Ishikawa (cell line): ENCODE results near the gene ARAP1.

Source experiments
- CEBPB ChIP-seq: IDR thresholded peaks from 2 replicates; pipeline ENCODE4 v1.6.1; 2012
- CREB1 ChIP-seq: IDR thresholded peaks from 2 replicates; pipeline ENCODE4 v1.6.1; 2012; ENCODE audit warnings: low read depth
- EGR1 ChIP-seq: IDR thresholded peaks from 2 replicates; pipeline ENCODE4 v1.6.1; 2012
- EP300 ChIP-seq: IDR thresholded peaks from 2 replicates; pipeline ENCODE4 v1.6.1; 2012; ENCODE audit warnings: borderline replicate concordance
- FOXM1 ChIP-seq: IDR thresholded peaks from 2 replicates; pipeline ENCODE4 v1.6.1; 2012; ENCODE audit warnings: low read depth, borderline replicate concordance
- MAX ChIP-seq: IDR thresholded peaks from 2 replicates; pipeline ENCODE4 v1.6.1; 2012
- NFIC ChIP-seq: IDR thresholded peaks from 2 replicates; pipeline ENCODE4 v1.6.1; 2012
- RAD21 ChIP-seq: IDR thresholded peaks from 2 replicates; pipeline ENCODE4 v1.6.1; 2012; ENCODE audit warnings: low read depth
- REST ChIP-seq: IDR thresholded peaks from 2 replicates; pipeline ENCODE4 v1.6.1; 2012; ENCODE audit warnings: low read depth, mild to moderate bottlenecking
- TAF1 ChIP-seq: IDR thresholded peaks from 2 replicates; pipeline ENCODE4 v1.6.1; 2012; ENCODE audit warnings: low read depth, mild to moderate bottlenecking
- TCF12 ChIP-seq: IDR thresholded peaks from 2 replicates; pipeline ENCODE4 v1.6.1; 2012; ENCODE audit warnings: low read depth
- TEAD4 ChIP-seq: IDR thresholded peaks from 2 replicates; pipeline ENCODE4 v1.6.1; 2012
- USF1 ChIP-seq: IDR thresholded peaks from 2 replicates; pipeline ENCODE4 v1.6.1; 2012
- YY1 ChIP-seq: IDR thresholded peaks from 2 replicates; pipeline ENCODE4 v1.6.1; 2012; ENCODE audit warnings: low read depth
- ZBTB7A ChIP-seq: IDR thresholded peaks from 2 replicates; pipeline ENCODE4 v1.6.1; 2012; ENCODE audit warnings: low read depth

The ARAP1 gene

GRCh38 chr11:72673284-72673942 lies 78.8 kb downstream of the ARAP1 start:
- no peak for TF ChIP-seq TEAD4
- TF ChIP-seq EGR1 = no peak
- no peak for TF ChIP-seq CEBPB
- TF ChIP-seq ZBTB7A = no peak
- no peak for TF ChIP-seq EP300
- no peak for TF ChIP-seq MAX
- TF ChIP-seq FOXM1 = no peak
- no peak for TF ChIP-seq TAF1
- no peak for TF ChIP-seq CREB1
- TF ChIP-seq RAD21 = no peak
- no peak for TF ChIP-seq YY1
- no peak for TF ChIP-seq NFIC
- no peak for TF ChIP-seq USF1
- TF ChIP-seq REST = no peak
- TF ChIP-seq TCF12 = no peak

- no peak for TF ChIP-seq USF1
- no peak for TF ChIP-seq TAF1
- TF ChIP-seq EGR1 = no peak
- no peak for TF ChIP-seq ZBTB7A
- TF ChIP-seq REST = no peak
- no peak for TF ChIP-seq NFIC
- TF ChIP-seq RAD21 = no peak
- no peak for TF ChIP-seq MAX
- TF ChIP-seq EP300 = no peak
- TF ChIP-seq FOXM1 = no peak
- no peak for TF ChIP-seq TEAD4
- TF ChIP-seq TCF12 = no peak
- TF ChIP-seq CREB1 = no peak
- no peak for TF ChIP-seq YY1
- TF ChIP-seq CEBPB = no peak
These were observed 79.5 kb downstream of the ARAP1 start for GRCh38 chr11:72672597-72673238.

GRCh38 chr11:72671152-72672099 lies 80.8 kb downstream of the ARAP1 start:
- TF ChIP-seq MAX (no peak), TEAD4 (no peak), USF1 (no peak), EP300 (no peak), TAF1 (no peak), REST (no peak), RAD21 (no peak), NFIC (no peak), CEBPB (no peak), TCF12 (no peak), YY1 (no peak), CREB1 (no peak), FOXM1 (no peak), EGR1 (no peak), ZBTB7A (no peak)
